Stimulated activated memory B cell treated with anti-CD40 and anti-IgM and Interleukin-4, amounts not matched to agents 10 μg/mL and 1 μg/mL and 100 μg/mL, for 72 hours (primary cell): Measurements from ENCODE around the gene E2F7.

Experiments
- ATAC-seq: fragments of 150-1000 bp; cut with Tn5 transposase; 2 replicates; pipeline ENCODE4 v1.10.0; 2021
- H3K27ac Mint-ChIP-seq: one replicate; pipeline ENCODE4 v1.8.0; 2022; ENCODE audit warnings: mild to moderate bottlenecking, mixed read lengths
- H3K27me3 Mint-ChIP-seq: one replicate; pipeline ENCODE4 v1.8.0; 2022; ENCODE audit warnings: mixed read lengths
- H3K36me3 Mint-ChIP-seq: one replicate; pipeline ENCODE4 v1.8.0; 2022; ENCODE audit warnings: mixed read lengths
- H3K4me1 Mint-ChIP-seq: one replicate; pipeline ENCODE4 v1.8.0; 2022; ENCODE audit warnings: mixed read lengths
- H3K4me3 Mint-ChIP-seq: one replicate; pipeline ENCODE4 v1.8.0; 2022; ENCODE audit warnings: mild to moderate bottlenecking, moderate library complexity, mixed read lengths
- H3K9me3 Mint-ChIP-seq: one replicate; pipeline ENCODE4 v1.8.0; 2022; ENCODE audit warnings: mixed read lengths

The E2F7 gene

DNA sequence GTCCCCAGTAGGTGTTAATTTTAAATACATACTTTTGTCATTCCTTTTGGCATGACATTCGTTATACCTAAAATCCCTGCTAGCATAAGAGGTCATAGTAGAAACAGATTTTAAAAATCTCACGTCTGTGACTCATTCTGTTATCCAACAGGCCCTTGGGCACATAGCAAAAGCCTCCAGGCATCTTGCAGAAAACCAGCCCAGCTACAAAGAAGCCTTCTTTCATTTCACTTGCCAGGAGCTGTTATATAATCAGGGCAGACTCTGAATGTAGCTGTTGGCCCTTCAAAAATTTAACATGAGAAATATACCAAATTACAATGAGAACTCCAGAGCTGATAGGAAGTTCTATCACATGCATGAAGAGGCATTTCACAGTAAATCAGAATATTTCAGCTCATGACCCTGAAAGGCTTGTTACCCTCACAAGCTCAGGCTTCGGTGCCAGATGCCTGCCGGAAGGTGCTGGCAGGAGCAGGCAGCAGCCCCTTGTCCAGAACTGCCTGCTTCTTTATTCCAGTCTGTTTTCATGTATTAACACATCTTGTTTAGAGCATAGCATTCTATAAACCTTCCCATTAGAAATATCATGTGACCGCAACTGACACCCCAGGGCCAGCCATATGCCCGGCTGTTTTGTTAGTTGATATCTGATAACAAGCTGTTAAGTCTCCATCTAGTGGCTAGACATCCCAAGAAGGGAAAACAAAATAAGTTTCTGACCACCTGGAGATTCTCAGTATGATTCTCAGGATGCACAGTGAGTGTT lies 17.8 kb downstream of the E2F7 start:
- Mint-ChIP-seq H3K9me3 (no peaks in the 10 kb centered on the region), H3K4me1 (no peaks in the 10 kb centered on the region), H3K4me3 (no peak overlapping the region), H3K27me3 (no peaks in the 10 kb centered on the region), H3K27ac (no peak overlapping the region), H3K36me3 (no peaks in the 10 kb centered on the region)
- no peak for ATAC-seq

- no peak for ATAC-seq
- no peak overlapping the region for H3K4me3 Mint-ChIP-seq
- no peaks in the 10 kb centered on the region for H3K27me3 Mint-ChIP-seq
- H3K4me1 Mint-ChIP-seq = no peaks in the 10 kb centered on the region
- no peak overlapping the region for H3K27ac Mint-ChIP-seq
- H3K9me3 Mint-ChIP-seq = no peaks in the 10 kb centered on the region
- H3K36me3 Mint-ChIP-seq = no peaks in the 10 kb centered on the region
These were observed 18.9 kb downstream of the E2F7 start for GRCh38 chr12:77046468-77046867.

DNA sequence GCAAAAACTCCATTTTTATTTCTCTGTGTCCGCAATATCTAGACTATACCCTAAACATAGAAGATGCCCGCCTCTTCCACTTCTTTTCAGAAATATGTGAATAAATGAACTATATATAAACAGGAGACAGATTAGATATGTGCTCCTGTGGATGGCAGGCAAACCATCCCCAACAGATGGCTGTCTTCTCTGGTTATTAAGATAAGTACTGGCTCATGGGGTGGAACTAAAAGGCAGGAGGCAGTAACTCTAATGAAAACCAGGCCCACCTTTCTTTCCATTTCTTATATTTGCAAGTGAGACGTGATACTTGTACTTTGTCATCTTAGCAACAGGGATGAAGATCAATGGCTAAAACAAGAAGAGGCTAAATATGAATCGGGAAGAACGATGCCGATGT lies 20.2 kb downstream of the E2F7 start:
- no peaks in the 10 kb centered on the region for H3K9me3 Mint-ChIP-seq
- no peak for ATAC-seq
- H3K27me3 Mint-ChIP-seq = no peaks in the 10 kb centered on the region

DNA sequence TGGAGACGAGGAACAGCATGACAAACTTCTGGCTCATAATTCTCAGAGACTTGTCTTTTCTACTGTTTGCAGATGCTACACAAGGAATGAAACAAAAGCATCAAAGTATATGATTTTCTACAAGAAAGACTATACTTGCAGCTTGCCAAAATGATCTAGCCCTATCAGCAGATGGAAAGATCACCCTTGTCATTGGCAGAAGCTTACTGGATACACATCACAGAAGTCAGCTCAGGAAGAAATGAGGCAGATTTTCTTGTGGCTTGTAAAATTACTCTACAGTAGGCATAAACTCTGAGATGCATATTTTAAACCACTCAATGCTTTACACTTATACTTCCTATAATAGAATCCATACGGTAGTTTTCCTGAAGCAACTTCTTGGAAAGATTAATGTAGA lies 20.6 kb downstream of the E2F7 start:
- H3K36me3 Mint-ChIP-seq = no peaks in the 10 kb centered on the region
- no peaks in the 10 kb centered on the region for H3K4me1 Mint-ChIP-seq
- no peak overlapping the region for H3K4me3 Mint-ChIP-seq
- no peaks in the 10 kb centered on the region for H3K9me3 Mint-ChIP-seq
- no peak for ATAC-seq
- no peaks in the 10 kb centered on the region for H3K27me3 Mint-ChIP-seq
- H3K27ac Mint-ChIP-seq = no peak overlapping the region

More for the DNA sequence above, 20.2 kb downstream of the E2F7 start:
- Mint-ChIP-seq H3K4me3 (no peak overlapping the region), H3K4me1 (no peaks in the 10 kb centered on the region), H3K36me3 (no peaks in the 10 kb centered on the region), H3K27ac (no peak overlapping the region)

DNA sequence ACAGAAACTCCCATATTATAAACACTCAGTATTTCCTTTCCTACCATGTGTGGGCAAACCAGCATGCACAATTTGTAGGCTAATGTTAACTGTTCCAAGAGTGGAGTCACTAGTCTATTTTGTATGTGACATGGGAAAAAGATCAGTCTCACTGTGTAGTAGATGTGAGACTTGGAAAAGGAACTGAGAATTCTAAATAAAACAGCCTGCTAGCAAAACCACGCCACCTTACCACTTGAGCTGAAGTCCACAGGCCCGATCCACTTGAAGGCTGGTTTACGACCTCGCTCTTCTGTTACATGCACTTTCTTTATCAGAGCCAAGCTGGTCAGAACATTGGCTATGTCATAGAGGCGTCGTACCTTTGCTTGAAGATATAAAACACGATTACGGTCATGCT lies 22.5 kb downstream of the E2F7 start:
- no peaks in the 10 kb centered on the region for H3K27me3 Mint-ChIP-seq
- no peak overlapping the region for H3K4me3 Mint-ChIP-seq
- no peaks in the 10 kb centered on the region for H3K36me3 Mint-ChIP-seq
- peak; percentile 50 for ATAC-seq
- no peak overlapping the region for H3K27ac Mint-ChIP-seq
- no peaks in the 10 kb centered on the region for H3K4me1 Mint-ChIP-seq
- H3K9me3 Mint-ChIP-seq = peaks cover 6% of the 10 kb centered on the region

- Mint-ChIP-seq H3K27me3 (no peaks in the 10 kb centered on the region), H3K4me1 (no peaks in the 10 kb centered on the region), H3K36me3 (peaks cover 6% of the 10 kb centered on the region), H3K27ac (no peak overlapping the region), H3K9me3 (peaks cover 17% of the 10 kb centered on the region), H3K4me3 (no peak overlapping the region)
- no peak for ATAC-seq
These were observed 25.1 kb downstream of the E2F7 start for GRCh38 chr12:77040231-77040630.

DNA sequence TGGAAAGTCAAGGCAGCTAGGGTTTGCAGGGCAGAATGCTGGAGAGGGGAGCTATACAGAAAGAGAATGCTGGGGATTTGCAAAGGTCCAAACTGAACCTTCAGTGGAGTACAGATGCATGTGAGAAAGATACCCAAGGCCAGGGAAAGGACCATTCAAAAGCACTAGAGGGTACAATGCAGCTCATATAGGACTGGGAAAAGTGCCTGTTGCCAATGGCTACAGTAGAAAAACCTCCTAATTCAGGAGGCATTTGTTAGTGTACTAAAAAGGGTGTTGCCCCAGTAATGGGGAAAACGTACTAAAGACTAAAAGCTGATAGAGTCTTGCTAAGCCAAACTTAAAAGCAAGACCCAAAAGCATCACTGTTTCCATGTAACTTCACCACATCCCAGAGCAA lies 30.1 kb downstream of the E2F7 start:
- peaks cover 17% of the 10 kb centered on the region for H3K9me3 Mint-ChIP-seq
- no peak overlapping the region for H3K4me3 Mint-ChIP-seq
- no peaks in the 10 kb centered on the region for H3K4me1 Mint-ChIP-seq
- H3K36me3 Mint-ChIP-seq = peaks cover 6% of the 10 kb centered on the region
- H3K27me3 Mint-ChIP-seq = no peaks in the 10 kb centered on the region
- no peak overlapping the region for H3K27ac Mint-ChIP-seq
- no peak for ATAC-seq

DNA sequence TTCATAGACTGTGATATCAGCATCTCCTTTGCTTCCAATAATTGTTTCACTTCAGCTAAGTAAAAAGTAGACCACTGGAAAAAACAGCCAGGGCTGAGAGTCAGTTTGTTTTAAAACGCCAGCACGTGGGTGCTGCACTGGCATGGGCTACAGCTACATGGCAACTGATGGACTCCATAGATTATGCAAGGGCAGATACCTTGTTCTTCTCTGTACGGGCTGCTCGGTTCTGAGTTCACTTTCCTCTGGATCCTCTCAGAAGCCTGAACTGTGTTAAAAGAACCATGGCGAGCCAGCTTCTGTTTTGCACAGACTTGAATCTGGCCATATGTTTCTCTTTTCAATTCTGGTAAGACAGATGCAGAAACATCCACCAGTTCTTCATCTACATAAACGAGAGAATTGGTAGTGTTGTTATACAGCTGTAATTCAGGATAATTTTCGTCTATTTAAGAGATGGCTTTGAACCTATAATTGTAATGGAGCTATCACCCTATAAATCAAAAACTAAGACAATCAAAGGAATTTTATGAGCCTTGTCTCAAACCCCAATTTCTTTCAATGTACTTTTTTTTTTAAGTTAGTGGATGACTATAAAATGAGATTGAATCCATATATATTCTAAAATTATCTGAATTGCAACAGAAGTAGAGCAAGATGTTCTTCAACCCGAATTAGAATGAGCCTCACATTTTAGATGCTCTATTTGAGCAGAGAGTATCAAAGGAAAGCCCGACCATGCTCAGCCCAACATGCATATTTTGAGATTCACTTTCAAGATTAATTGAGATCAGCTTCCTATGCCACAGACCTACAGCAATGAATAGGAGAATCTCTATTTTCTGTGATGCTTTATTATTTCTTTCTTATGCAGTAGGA lies 31.5 kb downstream of the E2F7 start:
- Mint-ChIP-seq H3K27ac (no peak overlapping the region), H3K27me3 (no peaks in the 10 kb centered on the region), H3K36me3 (peaks cover 6% of the 10 kb centered on the region), H3K4me3 (no peak overlapping the region), H3K4me1 (no peaks in the 10 kb centered on the region), H3K9me3 (peaks cover 14% of the 10 kb centered on the region)
- ATAC-seq = no peak

GRCh38 chr12:77032406-77032805 lies 33.0 kb downstream of the E2F7 start:
- no peak for ATAC-seq
- H3K4me3 Mint-ChIP-seq = no peak overlapping the region
- no peak overlapping the region for H3K27ac Mint-ChIP-seq
- no peaks in the 10 kb centered on the region for H3K27me3 Mint-ChIP-seq
- peaks cover 6% of the 10 kb centered on the region for H3K9me3 Mint-ChIP-seq
- H3K36me3 Mint-ChIP-seq = peaks cover 6% of the 10 kb centered on the region
- H3K4me1 Mint-ChIP-seq = no peaks in the 10 kb centered on the region

- Mint-ChIP-seq H3K9me3 (peaks cover 5% of the 10 kb centered on the region), H3K4me3 (no peak overlapping the region), H3K4me1 (no peaks in the 10 kb centered on the region), H3K27me3 (no peaks in the 10 kb centered on the region), H3K36me3 (peaks cover 6% of the 10 kb centered on the region), H3K27ac (no peak overlapping the region)
- ATAC-seq = peak; percentile 19
These were observed 33.6 kb downstream of the E2F7 start for GRCh38 chr12:77031745-77032144.

- Mint-ChIP-seq H3K27ac (no peak overlapping the region), H3K36me3 (no peaks in the 10 kb centered on the region), H3K9me3 (no peaks in the 10 kb centered on the region), H3K4me3 (no peak overlapping the region), H3K27me3 (no peaks in the 10 kb centered on the region), H3K4me1 (no peaks in the 10 kb centered on the region)
- ATAC-seq = no peak
These were observed 39.5 kb downstream of the E2F7 start for GRCh38 chr12:77025782-77026314.

GRCh38 chr12:77023501-77023900 lies 41.9 kb downstream of the E2F7 start:
- Mint-ChIP-seq H3K4me1 (no peaks in the 10 kb centered on the region), H3K27me3 (no peaks in the 10 kb centered on the region), H3K27ac (no peak overlapping the region), H3K36me3 (no peaks in the 10 kb centered on the region), H3K4me3 (no peak overlapping the region), H3K9me3 (no peaks in the 10 kb centered on the region)
- no peak for ATAC-seq

DNA sequence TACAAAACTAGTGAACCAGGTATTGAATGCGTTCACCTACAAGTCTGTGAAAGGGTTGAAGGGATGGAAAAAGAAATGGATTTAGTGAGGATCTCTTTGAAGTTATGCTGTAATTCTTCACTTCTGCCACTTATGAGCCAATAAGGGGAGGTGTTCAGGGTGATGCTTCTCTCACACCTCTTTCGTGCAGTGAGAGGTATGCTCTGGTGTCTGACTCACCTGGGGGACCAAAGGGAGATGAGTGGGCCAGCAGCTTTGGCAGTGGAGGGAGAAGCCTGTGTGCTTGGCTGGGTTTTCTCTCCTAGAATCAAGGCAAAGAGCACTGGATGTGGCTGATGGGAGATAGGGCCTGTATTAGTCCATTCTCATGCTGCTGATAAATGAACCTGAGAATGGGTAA lies 45.4 kb downstream of the E2F7 start:
- no peak for ATAC-seq
- H3K9me3 Mint-ChIP-seq = no peaks in the 10 kb centered on the region
- no peaks in the 10 kb centered on the region for H3K27me3 Mint-ChIP-seq
- H3K4me3 Mint-ChIP-seq = no peak overlapping the region
- no peak overlapping the region for H3K27ac Mint-ChIP-seq
- H3K36me3 Mint-ChIP-seq = no peaks in the 10 kb centered on the region
- H3K4me1 Mint-ChIP-seq = no peaks in the 10 kb centered on the region

- Mint-ChIP-seq H3K9me3 (no peaks in the 10 kb centered on the region), H3K4me1 (no peaks in the 10 kb centered on the region), H3K27me3 (no peaks in the 10 kb centered on the region), H3K36me3 (no peaks in the 10 kb centered on the region), H3K4me3 (no peak overlapping the region), H3K27ac (no peak overlapping the region)
- ATAC-seq = no peak
These were observed 48.8 kb downstream of the E2F7 start for GRCh38 chr12:77016606-77017005.

DNA sequence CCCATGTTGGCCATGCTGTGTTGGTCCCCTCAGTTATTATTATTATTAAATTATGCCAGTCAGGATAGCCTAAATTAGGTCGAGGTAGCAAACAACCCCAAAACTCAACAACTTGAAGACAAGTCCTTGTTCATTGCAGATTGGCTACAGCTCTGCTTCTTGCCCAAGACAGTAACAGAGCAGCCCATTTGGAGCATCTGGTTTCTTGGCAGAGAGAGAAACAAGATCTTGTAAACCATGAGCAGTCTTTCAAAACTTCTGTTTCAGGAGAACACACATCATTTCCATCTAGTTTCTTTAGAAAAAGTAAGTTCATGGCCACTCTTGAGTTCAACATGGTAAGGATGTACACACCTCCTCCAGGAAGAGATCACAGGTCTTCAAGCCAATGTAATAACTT lies 52.3 kb downstream of the E2F7 start:
- Mint-ChIP-seq H3K27ac (no peak overlapping the region), H3K4me1 (peaks cover 7% of the 10 kb centered on the region), H3K4me3 (no peak overlapping the region), H3K9me3 (no peaks in the 10 kb centered on the region), H3K27me3 (peaks cover 5% of the 10 kb centered on the region), H3K36me3 (no peaks in the 10 kb centered on the region)
- ATAC-seq = no peak
